ENCODE data around the gene SUMO3.
"Not testable (repeated sequence)": the region's sequence is repeated elsewhere in the genome, so short reads cannot be mapped to it uniquely, and the experiment has no call there.

DNA sequence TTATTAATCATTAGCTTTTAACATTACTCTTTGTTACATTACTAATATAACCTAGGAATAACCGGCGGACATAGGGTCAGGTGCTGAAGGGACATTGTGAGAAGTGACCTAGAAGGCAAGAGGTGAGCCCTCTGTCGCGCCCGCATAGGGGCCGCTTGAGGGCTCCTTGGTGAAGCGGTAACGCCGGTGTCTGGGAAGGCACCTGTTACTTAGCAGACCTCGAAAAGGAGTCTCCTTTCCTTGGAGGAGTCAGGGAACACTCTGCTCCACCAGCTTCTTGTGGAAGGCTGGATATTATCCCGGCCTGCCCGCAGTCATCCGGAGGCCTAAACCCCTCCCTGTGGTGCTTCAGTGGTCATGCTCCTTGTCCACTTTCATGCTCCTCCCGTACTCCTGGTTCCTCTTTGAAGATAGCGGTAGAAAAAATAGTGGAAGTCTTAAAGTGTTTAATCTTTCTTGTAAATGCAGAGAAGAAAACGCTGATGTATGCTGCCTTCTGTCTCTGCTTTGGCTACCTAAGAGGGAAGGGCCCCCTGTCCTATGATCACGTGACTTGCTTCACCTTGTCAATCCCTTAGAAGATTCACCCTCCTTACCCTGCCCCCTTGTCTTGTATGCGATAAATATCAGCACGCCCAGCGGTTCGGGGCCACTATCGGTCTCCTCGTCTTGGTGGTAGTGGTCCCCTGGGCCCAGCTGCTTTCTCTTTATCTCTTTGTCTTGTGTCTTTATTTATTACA is 14.8 kb upstream of the SUMO3 start:
- TF ChIP-seq, protein P1, sequence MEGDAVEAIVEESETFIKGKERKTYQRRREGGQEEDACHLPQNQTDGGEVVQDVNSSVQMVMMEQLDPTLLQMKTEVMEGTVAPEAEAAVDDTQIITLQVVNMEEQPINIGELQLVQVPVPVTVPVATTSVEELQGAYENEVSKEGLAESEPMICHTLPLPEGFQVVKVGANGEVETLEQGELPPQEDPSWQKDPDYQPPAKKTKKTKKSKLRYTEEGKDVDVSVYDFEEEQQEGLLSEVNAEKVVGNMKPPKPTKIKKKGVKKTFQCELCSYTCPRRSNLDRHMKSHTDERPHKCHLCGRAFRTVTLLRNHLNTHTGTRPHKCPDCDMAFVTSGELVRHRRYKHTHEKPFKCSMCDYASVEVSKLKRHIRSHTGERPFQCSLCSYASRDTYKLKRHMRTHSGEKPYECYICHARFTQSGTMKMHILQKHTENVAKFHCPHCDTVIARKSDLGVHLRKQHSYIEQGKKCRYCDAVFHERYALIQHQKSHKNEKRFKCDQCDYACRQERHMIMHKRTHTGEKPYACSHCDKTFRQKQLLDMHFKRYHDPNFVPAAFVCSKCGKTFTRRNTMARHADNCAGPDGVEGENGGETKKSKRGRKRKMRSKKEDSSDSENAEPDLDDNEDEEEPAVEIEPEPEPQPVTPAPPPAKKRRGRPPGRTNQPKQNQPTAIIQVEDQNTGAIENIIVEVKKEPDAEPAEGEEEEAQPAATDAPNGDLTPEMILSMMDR (optimal IDR thresholded peaks at IDR 0.05 in 1 of 3, IDR thresholded peaks at IDR 0.05 in 1 of 3, conservative IDR thresholded peaks at IDR 0.05 in 1 of 3; ENCODE audit: extremely low read depth in 1 of 3, insufficient read depth in 2 of 3, low read length in 3 of 3), result not testable (repeated sequence)
- not testable (repeated sequence) for TF ChIP-seq EZH2 (IDR thresholded peaks at IDR 0.05; ENCODE audit: low read length)
